ENCODE results near the gene SUN1. TPM values are rescaled to one million over a fixed set of nuclear protein-coding genes. Genes with fewer than 3 reads are reported as not detected.

Gene SUN1
- total and polyA plus RNA-seq, 9 of the 15 experiments (the other 6 are each of a cell fraction or from before 2014, with no cell fraction given), result 36.8 to 132 (median 62.3) TPM

GRCh38 chr7:913736-914520 is 81.7 kb downstream of the SUN1 start:
- Histone ChIP-seq H2AFZ (ENCODE audit: low read depth, low read length) (no peak overlapping the region), H3K36me3 (ENCODE audit: control insufficient read depth, insufficient read depth, low read length) (no peaks in the 10 kb centered on the region), H3K9me1 (ENCODE audit: control insufficient read depth, insufficient read depth, low read length) (no peaks in the 10 kb centered on the region), H3K27me3 (ENCODE audit: control insufficient read depth in 2 of 2, insufficient read depth in 2 of 2, low read length in 2 of 2) (peaks cover 8 to 39% of the 10 kb centered on the region in 2 experiments; a peak in 4 of 5 replicates), H3K4me3 (no peak overlapping the region), H3K79me2 (ENCODE audit: control insufficient read depth, insufficient read depth, low read length) (no peaks in the 10 kb centered on the region), H3K9me3 (replicated peaks; ENCODE audit: control insufficient read depth, insufficient read depth, low read depth, low read length) (no peaks in the 10 kb centered on the region), H3K9ac (ENCODE audit: insufficient read depth in 1 of 2, low read depth in 2 of 2, low read length in 2 of 2) (no peak overlapping the region), H4K20me1 (replicated peaks; ENCODE audit: control insufficient read depth, insufficient read depth, low read length) (no peaks in the 10 kb centered on the region), H3K4me1 (replicated peaks in 1 of 2; ENCODE audit: control insufficient read depth in 2 of 2, insufficient read depth in 2 of 2, low read length in 2 of 2) (peaks cover 0 to 51% of the 10 kb centered on the region in 2 experiments; a peak in 2 of 5 replicates), H3K27ac (ENCODE audit: extremely low read depth, low read depth, low read length) (no peak overlapping the region), H3K4me2 (ENCODE audit: insufficient read depth, low read length) (no peak overlapping the region)
- in situ Hi-C loops (cut with MboI), result no loop called here
- DNase-seq (ENCODE audit: extremely low read depth in 1 of 4, low spot score in 3 of 4), result no peak
- FAIRE-seq, result no peak
- BruUV-seq (replicated peaks), result no TSS peak
- WGBS (ENCODE audit: insufficient coverage, low coverage, missing lambda C conversion rate), result 12% methylated on average over 27 of the region's 31 CpGs
- TF ChIP-seq DACH1 (IDR thresholded peaks at IDR 0.05; ENCODE audit: partially characterized antibody) (no peak), FOXK2 (conservative IDR thresholded peaks at IDR 0.05 in 1 of 2, IDR thresholded peaks at IDR 0.05 in 1 of 2; ENCODE audit: low read depth in 2 of 2) (no peak), ZNF778 (CRISPR knock-in tag; IDR thresholded peaks at IDR 0.05) (no peak), ZNF830 (CRISPR knock-in tag; IDR thresholded peaks at IDR 0.05) (no peak), HSF4 (CRISPR knock-in tag; IDR thresholded peaks at IDR 0.05; ENCODE audit: borderline replicate concordance) (no peak), RHOXF2B (CRISPR knock-in tag; conservative IDR thresholded peaks at IDR 0.05) (no peak), NEUROD1 (IDR thresholded peaks at IDR 0.05; ENCODE audit: borderline replicate concordance, low read depth, low read length, partially characterized antibody) (no peak), TCF7L2 (IDR thresholded peaks at IDR 0.05; ENCODE audit: low read depth, low read length) (no peak), USF2 (CRISPR knock-in tag; IDR thresholded peaks at IDR 0.05) (no peak), XRCC5 (IDR thresholded peaks at IDR 0.05; ENCODE audit: low read depth, low read length) (no peak), HMG20B (CRISPR knock-in tag; IDR thresholded peaks at IDR 0.05) (no peak), E2F3 (CRISPR knock-in tag; IDR thresholded peaks at IDR 0.05) (no peak), ZEB2 (IDR thresholded peaks at IDR 0.05) (no peak)
- intact Hi-C loops (cut with micrococcal nuclease), result no loop called here
- ATAC-seq, result no peak
- POLR2A ChIA-PET, result no interaction called here
- CTCF ChIA-PET (ENCODE audit: low intra/inter-chr PET ratio), result no interaction called here
